Breast epithelium (tissue), 3 donors: ENCODE data around the gene GRIK3.

Source experiments
- CTCF ChIP-seq, 3 donors: fragments of 450-650 bp; IDR thresholded peaks; one replicate each; pipeline ENCODE4 v1.5.1; 2016 to 2017; ENCODE audit warnings: antibody characterized with exemption in 3 of 3, mild to moderate bottlenecking in 3 of 3, moderate library complexity in 3 of 3
- POLR2A ChIP-seq: fragments of 450-650 bp; IDR thresholded peaks from one replicate; pipeline ENCODE4 v1.6.1; 2016; ENCODE audit warnings: antibody characterized with exemption, mild to moderate bottlenecking, moderate library complexity

- TF ChIP-seq CTCF (IDR thresholded peaks at IDR 0.05) (no peak), POLR2A (no peak)
Observed at GRCh38 chr1:36802018-36802417, 232.3 kb downstream of the GRIK3 start.
